GM12891 (cell line): ENCODE data around the gene PARP11.
"Not testable (repeated sequence)": the region's sequence is repeated elsewhere in the genome, so short reads cannot be mapped to it uniquely, and the experiment has no call there.

Source experiments
- POLR2A ChIP-seq: IDR thresholded peaks from 2 replicates; pipeline ENCODE4 v1.6.1; 2011; ENCODE audit warnings: low read depth, low read length, control low read depth
- POLR2AphosphoS5 ChIP-seq: IDR thresholded peaks from 2 replicates; pipeline ENCODE4 v1.6.1; 2011; ENCODE audit warnings: low read depth, low read length, control low read depth
- POU2F2 ChIP-seq: IDR thresholded peaks from 2 replicates; pipeline ENCODE4 v1.6.1; 2011; ENCODE audit warnings: low read depth, mild to moderate bottlenecking, control low read depth, low read length, moderate library complexity

- TF ChIP-seq POU2F2, POLR2A, POLR2AphosphoS5: not testable (repeated sequence)
Observed at GRCh38 chr12:3838701-3839548, 34.3 kb downstream of the PARP11 start.
